CD14-positive monocyte (primary cell): ENCODE data around the gene MBNL2. TPM values are rescaled to one million over a fixed set of nuclear protein-coding genes. Genes with fewer than 3 reads are reported as not detected.

Experiments used
- DNase-seq, 3 donors: peaks; one replicate each; pipeline ENCODE4 v3.0.0-alpha.2; 2011 to 2022
- H2AFZ ChIP-seq: 2 replicates; pipeline ENCODE4 v1.6.0; 2012; ENCODE audit warnings: mild to moderate bottlenecking, low read depth, low read length, inconsistent platforms; ENCODE audit not compliant: insufficient read depth, poor library complexity, severe bottlenecking
- H3K27ac ChIP-seq, 2 donors: 1 replicate in 1 of 2; 2 replicates in 1 of 2; pipeline ENCODE4 v1.5.1; 2012 to 2013; ENCODE audit warnings: low read length in 2 of 2, control low read depth in 1 of 2, inconsistent platforms in 1 of 2, low read depth in 1 of 2, mild to moderate bottlenecking in 1 of 2
- H3K27me3 ChIP-seq, 2 donors: one replicate each; pipeline versions ENCODE4 v1.6.0 to v1.6.1; 2011 to 2013; ENCODE audit warnings: low read length in 2 of 2; ENCODE audit not compliant: control insufficient read depth in 2 of 2, insufficient read depth in 2 of 2
- H3K36me3 ChIP-seq, 2 donors: replicated peaks in 1 of 2; 1 replicate in 1 of 2; 2 replicates in 1 of 2; pipeline versions ENCODE4 v1.5.1 to v1.6.1; 2012 to 2013; ENCODE audit warnings: low read length in 2 of 2, control low read depth in 1 of 2, inconsistent platforms in 1 of 2, mild to moderate bottlenecking in 1 of 2; ENCODE audit not compliant: insufficient read depth in 2 of 2, control insufficient read depth in 1 of 2
- H3K4me1 ChIP-seq, 2 donors: 1 replicate in 1 of 2; 2 replicates in 1 of 2; pipeline versions ENCODE4 v1.5.1 to v1.6.1; 2012 to 2013; ENCODE audit warnings: low read length in 2 of 2, control low read depth in 1 of 2, inconsistent platforms in 1 of 2, mild to moderate bottlenecking in 1 of 2, moderate library complexity in 1 of 2; ENCODE audit not compliant: insufficient read depth in 2 of 2, control insufficient read depth in 1 of 2
- H3K4me2 ChIP-seq: replicated peaks from 2 replicates; pipeline ENCODE3; 2012; ENCODE audit warnings: low read length, moderate library complexity, mild to moderate bottlenecking; ENCODE audit not compliant: poor library complexity, severe bottlenecking; ENCODE audit errors: extremely low read depth
- H3K4me3 ChIP-seq, 3 experiments: fragments of 200-600 bp in 1 of 3; sonication (generic) in 1 of 3; replicated peaks in 1 of 3; 1 replicate in 2 of 3; 2 replicates in 1 of 3; pipeline ENCODE4 v1.5.1; 2011 to 2013; ENCODE audit warnings: low read length in 3 of 3, mild to moderate bottlenecking in 3 of 3, control low read depth in 2 of 3, low read depth in 2 of 3, inconsistent platforms in 1 of 3, moderate library complexity in 1 of 3
- H3K79me2 ChIP-seq: 2 replicates; pipeline ENCODE4 v1.6.0; 2012; ENCODE audit warnings: mild to moderate bottlenecking, control low read depth, inconsistent platforms, low read length, moderate library complexity; ENCODE audit not compliant: insufficient read depth
- H3K9ac ChIP-seq: 2 replicates; pipeline ENCODE4 v1.6.0; 2017; ENCODE audit warnings: low read length, mild to moderate bottlenecking; ENCODE audit not compliant: insufficient read depth, poor library complexity, severe bottlenecking
- H3K9me3 ChIP-seq, 2 donors: replicated peaks in 1 of 2; 1 replicate in 1 of 2; 2 replicates in 1 of 2; pipeline versions ENCODE4 v1.5.1 to v1.6.1; 2012 to 2013; ENCODE audit warnings: low read length in 2 of 2, control low read depth in 1 of 2; ENCODE audit not compliant: control insufficient read depth in 1 of 2, insufficient read depth in 1 of 2
- H4K20me1 ChIP-seq: 2 replicates; pipeline ENCODE4 v1.6.0; 2012; ENCODE audit warnings: mild to moderate bottlenecking, low read length, control low read depth, moderate library complexity; ENCODE audit not compliant: insufficient read depth
- H3K27ac Mint-ChIP-seq, 7 donors: one replicate each; pipeline ENCODE4 v1.8.0; 2020; ENCODE audit warnings: mild to moderate bottlenecking in 7 of 7, mixed read lengths in 7 of 7, moderate library complexity in 6 of 7, inconsistent platforms in 2 of 7
- H3K27me3 Mint-ChIP-seq, 3 donors: one replicate each; pipeline ENCODE4 v1.8.0; 2021 to 2022; ENCODE audit warnings: low read depth in 3 of 3, mild to moderate bottlenecking in 3 of 3, mixed read lengths in 3 of 3, moderate library complexity in 3 of 3, inconsistent platforms in 1 of 3
- H3K36me3 Mint-ChIP-seq, 2 donors: one replicate each; pipeline ENCODE4 v1.8.0; 2020; ENCODE audit warnings: mixed read lengths in 2 of 2, inconsistent platforms in 1 of 2, mild to moderate bottlenecking in 1 of 2
- H3K4me1 Mint-ChIP-seq: one replicate; pipeline ENCODE4 v1.8.0; 2020; ENCODE audit warnings: mild to moderate bottlenecking, mixed read lengths
- H3K4me3 Mint-ChIP-seq, 2 donors: one replicate each; pipeline ENCODE4 v1.8.0; 2020; ENCODE audit warnings: mild to moderate bottlenecking in 2 of 2, mixed read lengths in 2 of 2, moderate library complexity in 1 of 2
- H3K9me3 Mint-ChIP-seq, 7 donors: one replicate each; pipeline ENCODE4 v1.8.0; 2020 to 2022; ENCODE audit warnings: mixed read lengths in 7 of 7, mild to moderate bottlenecking in 6 of 7, moderate library complexity in 6 of 7, inconsistent platforms in 2 of 7
- CTCF ChIP-seq: fragments of 200-600 bp; IDR thresholded peaks from one replicate; pipeline ENCODE4 v1.8.0; 2022; ENCODE audit warnings: antibody characterized with exemption, mild to moderate bottlenecking
- WGBS: methylation state at CpG from one replicate; pipeline ENCODE4 v1.1.5; 2013; ENCODE audit warnings: missing lambda C conversion rate; ENCODE audit not compliant: insufficient coverage; 5-methylcytosine and 5-hydroxymethylcytosine counted together
- intact Hi-C, 2 donors: fragments of 100-400 bp; cut with micrococcal nuclease; formaldehyde crosslinking; loops; one replicate each; pipeline versions ENCODE4 v1.15.0 to v1.15.1; 2023
- polyA plus RNA-seq, 3 donors: library from polyadenylated mRNA; depleted of rRNA in 1 of 3; unstranded in 2 of 3; stranded (reverse) in 1 of 3; fragments of 300-500 nt in 2 of 3; fragments of >200 nt in 1 of 3; fragmentation: Illumina TruSeq in 2 of 3; gene quantifications; 1 replicate in 2 of 3; 2 replicates in 1 of 3; pipeline ENCODE4 v1.2.3, GENCODE V29; 2012 to 2021

MBNL2 gene
- polyA plus RNA-seq, 3 donors: 8.5 to 15.5 (median 13.4) TPM

- Histone ChIP-seq H3K27ac (no peak overlapping the region), H3K4me3 (no peak overlapping the region), H3K36me3 (peaks cover 15 to 31% of the 10 kb centered on the region in 2 donors), H3K27me3 (no peaks in the 10 kb centered on the region), H3K4me1 (peaks cover 11 to 21% of the 10 kb centered on the region in 2 donors), H2AFZ (no peak overlapping the region), H3K9me3 (no peaks in the 10 kb centered on the region), H3K4me2 (no peak overlapping the region), H3K9ac (no peak overlapping the region), H3K79me2 (no peaks in the 10 kb centered on the region), H4K20me1 (no peaks in the 10 kb centered on the region)
- Mint-ChIP-seq H3K27me3 (no peaks in the 10 kb centered on the region), H3K4me3 (no peak overlapping the region), H3K9me3 (peaks cover 0 to 2% (median 0%) of the 10 kb centered on the region in 7 donors), H3K36me3 (peaks cover 21 to 26% of the 10 kb centered on the region in 2 donors), H3K4me1 (peaks cover 21% of the 10 kb centered on the region), H3K27ac (peak overlapping the region in 1 of 7 donors; percentile 13)
- intact Hi-C loops: no loop called here
- 90% methylated on average over 2 of the region's 4 CpGs for WGBS
- no peak for TF ChIP-seq CTCF
- DNase-seq: no peak
Observed at GRCh38 chr13:97372936-97373335, 150.8 kb downstream of the MBNL2 start.

GRCh38 chr13:97373787-97374186, 151.7 kb downstream of the MBNL2 start:
- intact Hi-C loops: no loop called here
- H3K4me3 ChIP-seq: no peak overlapping the region
- H3K27me3 Mint-ChIP-seq: no peaks in the 10 kb centered on the region
- H3K9ac ChIP-seq: no peak overlapping the region
- H3K9me3 ChIP-seq: no peaks in the 10 kb centered on the region
- no peak for TF ChIP-seq CTCF
- H3K27ac Mint-ChIP-seq: no peak overlapping the region
- peaks cover 10 to 18% of the 10 kb centered on the region in 2 donors for H3K4me1 ChIP-seq
- peaks cover 0 to 2% (median 0%) of the 10 kb centered on the region in 7 donors for H3K9me3 Mint-ChIP-seq
- H3K27ac ChIP-seq: no peak overlapping the region
- DNase-seq: no peak
- H3K4me1 Mint-ChIP-seq: peaks cover 17% of the 10 kb centered on the region
- H4K20me1 ChIP-seq: no peaks in the 10 kb centered on the region
- H3K79me2 ChIP-seq: no peaks in the 10 kb centered on the region
- peaks cover 22 to 25% of the 10 kb centered on the region in 2 donors for H3K36me3 Mint-ChIP-seq
- H2AFZ ChIP-seq: no peak overlapping the region
- no peak overlapping the region for H3K4me2 ChIP-seq
- 100% methylated on average over 2 of the region's 6 CpGs for WGBS
- peaks cover 15 to 31% of the 10 kb centered on the region in 2 donors for H3K36me3 ChIP-seq
- no peaks in the 10 kb centered on the region for H3K27me3 ChIP-seq
- no peak overlapping the region for H3K4me3 Mint-ChIP-seq
